ENCODE measurements around the gene BARX1.
"Not testable (repeated sequence)": the region's sequence is repeated elsewhere in the genome, so short reads cannot be mapped to it uniquely, and the experiment has no call there.

The BARX1 gene

GRCh38 chr9:93975262-93975661, 20.1 kb upstream of the BARX1 start:
- Mint-ChIP-seq H3K36me3 (ENCODE audit: low read depth) (no peaks in the 10 kb centered on the region), H3K4me1 (ENCODE audit: low read depth) (no peaks in the 10 kb centered on the region), H3K27ac (no peak overlapping the region), H3K27me3 (peaks cover 26% of the 10 kb centered on the region), H3K9me3 (peaks cover 8% of the 10 kb centered on the region), H3K4me3 (no peak overlapping the region)

- Mint-ChIP-seq H3K4me3 (no peak overlapping the region), H3K27me3 (peaks cover 22% of the 10 kb centered on the region)
These were observed 19.0 kb upstream of the BARX1 start for GRCh38 chr9:93974151-93974550.

GRCh38 chr9:93972655-93973054, 17.5 kb upstream of the BARX1 start:
- not testable (repeated sequence) for H3K27ac Mint-ChIP-seq; H3K4me1 Mint-ChIP-seq (ENCODE audit: low read depth); H3K9me3 Mint-ChIP-seq; H3K4me3 Mint-ChIP-seq; H3K36me3 Mint-ChIP-seq (ENCODE audit: low read depth)
- peaks cover 17% of the 10 kb centered on the region for H3K27me3 Mint-ChIP-seq

More at GRCh38 chr9:93974151-93974550, 19.0 kb upstream of the BARX1 start:
- H3K36me3 Mint-ChIP-seq (ENCODE audit: low read depth), result no peaks in the 10 kb centered on the region
- H3K9me3 Mint-ChIP-seq, result peaks cover 8% of the 10 kb centered on the region
- no peak overlapping the region for H3K27ac Mint-ChIP-seq
- H3K4me1 Mint-ChIP-seq (ENCODE audit: low read depth), result no peaks in the 10 kb centered on the region

GRCh38 chr9:93969328-93969661, 14.1 kb upstream of the BARX1 start:
- Mint-ChIP-seq H3K27me3 (peaks cover 18% of the 10 kb centered on the region), H3K9me3 (peaks cover 8% of the 10 kb centered on the region), H3K4me1 (ENCODE audit: low read depth) (no peaks in the 10 kb centered on the region), H3K36me3 (ENCODE audit: low read depth) (no peaks in the 10 kb centered on the region), H3K27ac (no peak overlapping the region), H3K4me3 (no peak overlapping the region)

DNA sequence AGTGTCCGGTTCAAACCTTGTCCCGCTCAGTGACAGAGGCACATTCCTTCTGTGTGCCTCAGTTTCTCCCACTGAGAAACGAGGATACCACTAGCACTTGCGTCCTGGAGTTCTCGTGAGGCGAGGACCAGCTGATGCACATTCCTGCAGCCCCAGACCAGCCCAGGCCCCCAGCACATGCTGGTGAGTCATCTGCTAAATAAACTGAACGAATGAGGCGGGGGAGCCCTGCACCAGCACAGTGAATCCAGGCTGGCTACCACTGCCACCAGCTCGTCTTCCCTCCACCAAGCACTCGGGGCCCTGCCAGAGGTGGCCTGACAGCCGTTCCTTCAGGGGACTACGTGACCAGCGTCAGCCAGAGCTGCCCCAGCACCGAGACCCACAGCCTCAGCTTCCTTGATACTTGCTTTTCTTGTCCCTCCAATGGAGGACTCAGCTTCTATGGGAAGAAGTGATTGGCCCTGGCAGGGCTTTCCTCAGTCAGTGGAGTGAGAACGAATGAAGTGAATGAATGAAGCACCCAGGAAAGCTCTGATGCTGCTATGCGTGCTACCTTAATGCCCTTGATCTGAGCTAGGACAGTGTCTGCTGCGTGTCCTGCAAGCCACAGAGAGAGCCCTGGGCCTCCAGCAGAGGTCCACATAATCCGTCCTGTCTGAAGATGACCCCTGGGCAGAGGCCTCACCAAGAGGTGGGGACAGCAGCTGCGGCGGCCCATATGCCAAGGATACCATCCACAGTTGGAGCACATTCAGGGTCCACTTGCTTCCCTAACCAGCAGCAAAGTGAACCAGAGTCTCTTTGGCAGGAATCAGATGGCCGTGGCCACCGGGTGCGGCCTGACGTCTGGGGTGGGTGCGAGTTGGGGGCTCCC, 13.5 kb upstream of the BARX1 start:
- no peak overlapping the region for H3K27ac Mint-ChIP-seq

GRCh38 chr9:93967020-93967803, 12.1 kb upstream of the BARX1 start:
- Mint-ChIP-seq H3K4me3 (no peak overlapping the region), H3K9me3 (peaks cover under 1% of the 10 kb centered on the region), H3K36me3 (ENCODE audit: low read depth) (no peaks in the 10 kb centered on the region), H3K27ac (no peak overlapping the region), H3K4me1 (ENCODE audit: low read depth) (peaks cover 10% of the 10 kb centered on the region), H3K27me3 (peaks cover 27% of the 10 kb centered on the region)

More for the DNA sequence above, 13.5 kb upstream of the BARX1 start:
- H3K4me3 Mint-ChIP-seq, result no peak overlapping the region
- no peaks in the 10 kb centered on the region for H3K4me1 Mint-ChIP-seq (ENCODE audit: low read depth)
- peaks cover 18% of the 10 kb centered on the region for H3K27me3 Mint-ChIP-seq
- no peaks in the 10 kb centered on the region for H3K36me3 Mint-ChIP-seq (ENCODE audit: low read depth)
- peaks cover 8% of the 10 kb centered on the region for H3K9me3 Mint-ChIP-seq

GRCh38 chr9:93965830-93966577, 10.8 kb upstream of the BARX1 start:
- Mint-ChIP-seq H3K9me3 (no peaks in the 10 kb centered on the region), H3K27ac (no peak overlapping the region), H3K27me3 (peaks cover 37% of the 10 kb centered on the region), H3K4me3 (no peak overlapping the region), H3K4me1 (ENCODE audit: low read depth) (peaks cover 18% of the 10 kb centered on the region), H3K36me3 (ENCODE audit: low read depth) (no peaks in the 10 kb centered on the region)

DNA sequence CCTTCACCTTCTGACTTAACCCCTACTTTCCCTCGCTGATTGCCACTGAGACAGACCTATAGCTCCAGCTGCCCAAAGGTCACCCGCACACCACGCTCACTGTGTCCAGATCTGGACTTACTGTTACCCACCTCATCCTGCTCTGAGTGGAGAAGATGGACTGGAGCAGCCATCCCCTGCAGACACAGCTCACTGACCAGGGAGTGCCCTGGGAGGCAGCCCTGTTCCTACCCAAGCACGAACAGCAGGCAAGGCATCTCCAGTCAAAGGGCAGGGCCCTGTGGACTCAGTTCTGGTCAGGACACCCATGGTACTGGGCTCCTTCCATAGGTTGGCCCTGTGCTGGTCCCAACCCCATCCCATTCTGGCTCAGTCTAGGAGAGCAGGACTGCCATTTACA, 9.5 kb upstream of the BARX1 start:
- no peaks in the 10 kb centered on the region for H3K36me3 Mint-ChIP-seq (ENCODE audit: low read depth)
- H3K4me1 Mint-ChIP-seq (ENCODE audit: low read depth), result peaks cover 30% of the 10 kb centered on the region
- H3K9me3 Mint-ChIP-seq, result no peaks in the 10 kb centered on the region
- H3K4me3 Mint-ChIP-seq, result no peak overlapping the region
- H3K27me3 Mint-ChIP-seq, result peaks cover 41% of the 10 kb centered on the region
- H3K27ac Mint-ChIP-seq, result no peak overlapping the region

GRCh38 chr9:93963969-93964368, 8.8 kb upstream of the BARX1 start:
- peaks cover 37% of the 10 kb centered on the region for H3K4me1 Mint-ChIP-seq (ENCODE audit: low read depth)
- H3K4me3 Mint-ChIP-seq, result no peak overlapping the region
- no peak overlapping the region for H3K27ac Mint-ChIP-seq
- no peaks in the 10 kb centered on the region for H3K36me3 Mint-ChIP-seq (ENCODE audit: low read depth)
- peaks cover 47% of the 10 kb centered on the region for H3K27me3 Mint-ChIP-seq
- H3K9me3 Mint-ChIP-seq, result no peaks in the 10 kb centered on the region

DNA sequence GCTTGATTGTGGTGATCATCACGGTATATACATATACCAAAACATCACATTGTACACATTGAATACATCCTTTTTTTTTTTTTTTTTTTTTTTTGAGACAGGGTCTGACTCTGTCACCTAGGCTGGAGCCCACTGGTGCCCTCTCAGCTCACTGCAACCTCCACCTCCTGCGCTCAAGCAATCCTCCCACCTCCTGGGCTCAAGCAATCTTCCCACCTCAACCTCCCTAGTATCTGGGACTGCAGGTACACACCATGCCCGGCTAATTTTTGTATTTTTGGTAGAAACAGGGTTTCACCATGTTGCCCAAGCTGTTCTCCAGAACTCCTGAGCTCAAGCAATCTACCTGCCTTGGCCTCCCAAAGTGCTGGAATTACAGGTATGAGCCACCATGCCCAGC, 8.3 kb upstream of the BARX1 start:
- H3K36me3 Mint-ChIP-seq (ENCODE audit: low read depth); H3K4me3 Mint-ChIP-seq; H3K9me3 Mint-ChIP-seq; H3K27ac Mint-ChIP-seq: not testable (repeated sequence)
- peaks cover 51% of the 10 kb centered on the region for H3K27me3 Mint-ChIP-seq
- H3K4me1 Mint-ChIP-seq (ENCODE audit: low read depth), result peaks cover 41% of the 10 kb centered on the region

DNA sequence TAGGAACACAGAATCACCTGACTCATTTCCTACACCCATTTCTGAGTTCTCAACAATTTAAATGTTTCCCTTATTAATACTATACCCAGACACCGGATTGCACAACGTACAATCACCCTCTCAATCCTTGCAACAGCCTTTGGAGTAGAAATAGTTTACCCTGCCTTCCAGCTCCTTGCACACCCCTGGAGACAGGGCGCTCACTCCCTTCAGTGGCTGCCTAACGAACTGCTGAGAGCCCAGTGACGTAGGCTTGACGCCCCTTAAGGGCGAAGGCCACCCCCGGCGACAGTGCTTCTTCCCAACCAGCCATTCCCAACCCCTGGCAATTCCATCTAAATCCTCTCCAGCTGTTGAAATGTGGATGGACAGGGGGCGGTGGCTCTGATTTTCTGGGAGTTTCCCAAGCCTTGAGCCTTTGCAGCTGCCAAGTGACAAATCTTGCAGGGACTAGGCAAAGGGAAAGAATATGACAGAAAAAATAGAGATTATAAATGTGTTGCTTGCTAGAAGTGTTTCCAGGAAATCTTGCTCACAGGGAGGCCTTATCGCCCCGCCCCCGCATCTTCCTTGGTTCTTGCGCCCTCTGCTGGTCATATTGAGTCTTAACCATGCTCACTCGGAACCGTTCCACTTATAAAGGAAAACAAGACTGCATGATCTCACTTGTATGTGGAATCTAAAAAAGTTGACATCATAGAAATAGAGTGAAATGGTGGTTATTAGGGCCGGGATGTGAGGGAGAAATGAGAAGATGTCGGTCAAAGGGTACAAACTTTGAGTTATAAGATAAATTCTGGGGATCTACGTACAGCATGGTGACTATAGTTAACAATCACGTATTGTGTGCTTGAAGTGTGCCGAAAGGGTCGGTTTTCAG, 7.6 kb upstream of the BARX1 start:
- H3K27me3 Mint-ChIP-seq, result peaks cover 56% of the 10 kb centered on the region
- no peaks in the 10 kb centered on the region for H3K36me3 Mint-ChIP-seq (ENCODE audit: low read depth)
- H3K4me1 Mint-ChIP-seq (ENCODE audit: low read depth), result peaks cover 44% of the 10 kb centered on the region
- H3K27ac Mint-ChIP-seq, result no peak overlapping the region
- no peaks in the 10 kb centered on the region for H3K9me3 Mint-ChIP-seq
- no peak overlapping the region for H3K4me3 Mint-ChIP-seq

DNA sequence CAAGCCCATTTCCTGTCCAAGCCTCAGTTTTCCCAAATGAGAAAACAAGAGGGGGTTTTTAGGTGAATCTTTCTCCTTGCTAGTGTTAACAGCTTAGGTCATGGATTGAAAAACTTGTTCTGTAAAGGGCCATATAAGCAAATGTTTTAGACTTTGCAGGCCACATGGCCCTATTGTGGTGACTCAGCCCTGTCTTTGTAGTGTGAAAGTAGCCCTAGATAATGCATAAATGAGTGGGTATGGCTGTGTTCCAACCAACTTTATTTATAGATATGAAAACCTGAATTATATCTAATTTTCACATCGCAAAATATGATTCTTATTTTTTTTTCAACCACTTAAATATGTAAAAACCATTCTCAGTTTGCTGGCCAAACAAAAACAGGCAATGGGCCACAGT, 6.9 kb upstream of the BARX1 start:
- H3K9me3 Mint-ChIP-seq, result no peaks in the 10 kb centered on the region
- no peak overlapping the region for H3K4me3 Mint-ChIP-seq
- H3K4me1 Mint-ChIP-seq (ENCODE audit: low read depth), result peaks cover 44% of the 10 kb centered on the region
- H3K27me3 Mint-ChIP-seq, result peaks cover 60% of the 10 kb centered on the region
- H3K27ac Mint-ChIP-seq, result no peak overlapping the region
- H3K36me3 Mint-ChIP-seq (ENCODE audit: low read depth), result no peaks in the 10 kb centered on the region

DNA sequence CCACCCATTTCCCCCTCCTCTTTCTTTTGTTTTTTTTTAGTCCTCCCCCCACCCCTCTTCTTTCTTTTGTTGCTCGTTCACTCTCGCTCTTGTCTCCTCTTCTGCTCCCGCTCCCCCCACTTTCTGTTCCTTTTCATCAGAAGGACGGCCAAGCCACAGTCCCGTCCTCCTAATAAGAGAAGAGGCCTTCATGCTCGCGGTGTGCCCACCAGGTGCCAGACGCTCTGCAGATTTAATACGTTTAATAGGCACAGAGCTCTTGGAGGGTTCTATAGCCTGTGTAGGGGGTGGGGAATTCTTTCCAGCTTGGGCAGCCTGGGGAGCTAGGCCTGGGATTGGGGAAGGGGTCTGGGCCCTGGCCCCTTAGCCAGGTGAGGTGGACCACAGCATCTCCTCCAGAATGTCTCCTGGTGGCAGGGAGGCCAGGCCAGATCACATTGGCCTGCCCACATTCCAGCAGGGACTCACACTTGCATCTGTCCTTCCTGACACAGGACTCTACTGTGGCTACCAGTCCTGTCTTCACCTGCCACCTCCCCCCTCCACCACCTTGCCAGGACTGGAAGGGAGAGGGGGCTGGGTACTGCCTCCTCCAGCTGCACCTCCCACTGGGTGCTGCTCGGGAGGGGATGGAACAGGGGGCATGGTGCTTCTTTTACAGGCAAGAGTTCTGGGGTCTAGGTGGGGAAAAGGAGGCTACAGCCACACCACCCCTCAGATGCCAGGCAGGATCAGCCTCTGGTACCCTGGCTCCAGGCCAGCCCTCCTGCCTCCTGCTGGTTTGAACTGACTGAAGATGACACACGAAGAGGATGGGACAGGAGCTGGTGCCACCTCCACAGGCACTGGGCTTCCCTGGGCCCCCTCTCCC, 6.1 kb upstream of the BARX1 start:
- H3K27me3 Mint-ChIP-seq, result peaks cover 63% of the 10 kb centered on the region
- H3K36me3 Mint-ChIP-seq (ENCODE audit: low read depth), result no peaks in the 10 kb centered on the region
- H3K27ac Mint-ChIP-seq, result no peak overlapping the region
- H3K4me1 Mint-ChIP-seq (ENCODE audit: low read depth), result peaks cover 47% of the 10 kb centered on the region
- no peaks in the 10 kb centered on the region for H3K9me3 Mint-ChIP-seq
- H3K4me3 Mint-ChIP-seq, result peak overlapping the region; percentile 20

Measured in stimulated activated naive CD8-positive, alpha-beta T cell treated with anti-CD3 and anti-CD28 coated beads, Interleukin-15, Interleukin-2, amounts not matched to agents 100 ng/mL and 50 ng/mL, for 24 hours (primary cell).